Subcutaneous adipose tissue (tissue), 4 donors: Measurements from ENCODE around the gene CCT5. TPM values are rescaled to one million over a fixed set of nuclear protein-coding genes. Genes with fewer than 3 reads are reported as not detected.

ENCODE experiments used
- CTCF ChIP-seq: fragments of 450-650 bp; IDR thresholded peaks from one replicate; pipeline ENCODE4 v1.5.1; 2016; ENCODE audit warnings: low read depth, mild to moderate bottlenecking, control low read depth, antibody characterized with exemption, moderate library complexity
- total RNA-seq, 4 donors: library from RNA; depleted of rRNA; stranded (reverse); fragments of >200 nt; gene quantifications; one replicate each; pipeline ENCODE4 v1.1.0, GENCODE V29; 2016

CCT5 gene
- total RNA-seq, 4 donors from 2014 or later: 130 to 187 (median 153) TPM

GRCh38 chr5:10229306-10230048 is 20.6 kb upstream of the CCT5 start:
- no peak for TF ChIP-seq CTCF

GRCh38 chr5:10232386-10232785 is 17.7 kb upstream of the CCT5 start:
- TF ChIP-seq CTCF: no peak

GRCh38 chr5:10233011-10233410 is 17.1 kb upstream of the CCT5 start:
- TF ChIP-seq CTCF: no peak

- no peak for TF ChIP-seq CTCF
Measured at GRCh38 chr5:10233505-10233904, 16.6 kb upstream of the CCT5 start.

- TF ChIP-seq CTCF: no peak
Measured at GRCh38 chr5:10235350-10235749, 14.7 kb upstream of the CCT5 start.

GRCh38 chr5:10243660-10244240 is 6.3 kb upstream of the CCT5 start:
- TF ChIP-seq CTCF: no peak

GRCh38 chr5:10244342-10244944 is 5.6 kb upstream of the CCT5 start:
- no peak for TF ChIP-seq CTCF
